HL-60 (cell line): ENCODE measurements around the gene SLC17A7.

Experiments
- DNase-seq, 2 experiments: peaks; one replicate each; pipeline ENCODE4 v3.0.0-alpha.2; 2010 to 2020; ENCODE audit warnings: low read depth in 1 of 2, low spot score in 1 of 2
- H3K27ac ChIP-seq: fragments of 250-450 bp; sonication (Bioruptor Pico); replicated peaks from 2 replicates; pipeline ENCODE4 v1.5.1; 2020; ENCODE audit warnings: mild to moderate bottlenecking, moderate library complexity
- H3K27me3 ChIP-seq: fragments of 250-450 bp; sonication (Bioruptor Pico); 2 replicates; pipeline ENCODE4 v1.5.1; 2021; ENCODE audit warnings: mild to moderate bottlenecking, moderate library complexity; ENCODE audit not compliant: insufficient read depth, poor library complexity, severe bottlenecking
- H3K4me3 ChIP-seq: replicated peaks from 2 replicates; pipeline ENCODE4 v1.5.1; 2011; ENCODE audit warnings: mild to moderate bottlenecking, control low read depth, low read length; ENCODE audit not compliant: insufficient read depth
- CTCF ChIP-seq: IDR thresholded peaks from one replicate; pipeline ENCODE4 v1.5.1; 2011; ENCODE audit warnings: low read length, control low read depth, inconsistent platforms; ENCODE audit not compliant: insufficient read depth
- GABPA ChIP-seq: IDR thresholded peaks from 2 replicates; pipeline ENCODE4 v1.6.1; 2012; ENCODE audit warnings: low read depth
- POLR2AphosphoS5 ChIP-seq: IDR thresholded peaks from 2 replicates; pipeline ENCODE4 v1.6.1; 2012; ENCODE audit warnings: low read depth
- REST ChIP-seq: IDR thresholded peaks from 2 replicates; pipeline ENCODE4 v1.6.1; 2012; ENCODE audit warnings: low read depth; ENCODE audit not compliant: insufficient replicate concordance
- SPI1 ChIP-seq: IDR thresholded peaks from 2 replicates; pipeline ENCODE4 v1.6.1; 2012; ENCODE audit warnings: low read depth, mild to moderate bottlenecking, borderline replicate concordance

The SLC17A7 gene

GRCh38 chr19:49411681-49412326 is 29.5 kb downstream of the SLC17A7 start:
- DNase-seq = no peak
- Histone ChIP-seq H3K27me3 (no peaks in the 10 kb centered on the region), H3K4me3 (no peak overlapping the region), H3K27ac (no peak overlapping the region)
- TF ChIP-seq SPI1 (no peak), GABPA (no peak), POLR2AphosphoS5 (no peak), REST (no peak), CTCF (no peak)

GRCh38 chr19:49409441-49410029 is 31.8 kb downstream of the SLC17A7 start:
- H3K4me3 ChIP-seq = no peak overlapping the region
- TF ChIP-seq SPI1 (peak; percentile 100), POLR2AphosphoS5 (peak; percentile 70), REST (no peak), CTCF (no peak)
- H3K27me3 ChIP-seq = no peaks in the 10 kb centered on the region
- DNase-seq = peak in 1 of 2 experiments; percentile 83
- peak overlapping the region; percentile 63 for H3K27ac ChIP-seq

- peak overlapping the region; percentile 63 for H3K27ac ChIP-seq
- no peak overlapping the region for H3K4me3 ChIP-seq
- H3K27me3 ChIP-seq = no peaks in the 10 kb centered on the region
- peak; percentile 72 for TF ChIP-seq SPI1
- no peak for TF ChIP-seq REST
- DNase-seq = peak in 1 of 2 experiments; percentile 26
Measured at GRCh38 chr19:49408816-49409440, 32.4 kb downstream of the SLC17A7 start.
